ENCODE data around the gene NPAS3.

Gene NPAS3

GRCh38 chr14:33490555-33490954, 551.9 kb downstream of the NPAS3 start:
- DNase-seq: no peak

- no peak for DNase-seq
Observed at GRCh38 chr14:33491112-33491511, 552.4 kb downstream of the NPAS3 start.

- no peak for DNase-seq
Observed at GRCh38 chr14:33492491-33492890, 553.8 kb downstream of the NPAS3 start.

GRCh38 chr14:33493266-33493665, 554.6 kb downstream of the NPAS3 start:
- no peak for DNase-seq

GRCh38 chr14:33493990-33494389, 555.3 kb downstream of the NPAS3 start:
- no peak for DNase-seq

DNA sequence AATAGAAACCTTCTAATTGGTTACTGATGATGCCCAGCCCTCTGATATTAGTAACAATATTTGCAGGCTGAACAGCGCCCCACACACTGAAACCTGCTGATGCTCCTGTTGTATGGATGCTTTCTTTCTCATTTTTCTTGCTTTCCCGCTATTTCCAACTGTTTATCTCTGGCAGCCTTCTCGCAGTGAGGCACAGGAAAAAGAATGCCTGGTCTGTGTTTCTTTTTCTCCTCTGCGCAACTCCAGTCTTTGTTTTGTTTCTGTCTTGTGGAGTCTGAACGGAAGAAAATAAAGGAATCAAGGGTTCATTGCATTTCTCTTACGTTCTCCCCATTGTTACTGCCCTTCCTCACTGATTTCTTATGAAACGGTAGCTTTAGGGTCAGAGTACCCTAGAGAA, 561.0 kb downstream of the NPAS3 start:
- no peak for DNase-seq

- DNase-seq: no peak
Observed at GRCh38 chr14:33504246-33505099, 565.8 kb downstream of the NPAS3 start.

- DNase-seq: no peak
Observed at GRCh38 chr14:33505266-33505962, 566.7 kb downstream of the NPAS3 start.

DNA sequence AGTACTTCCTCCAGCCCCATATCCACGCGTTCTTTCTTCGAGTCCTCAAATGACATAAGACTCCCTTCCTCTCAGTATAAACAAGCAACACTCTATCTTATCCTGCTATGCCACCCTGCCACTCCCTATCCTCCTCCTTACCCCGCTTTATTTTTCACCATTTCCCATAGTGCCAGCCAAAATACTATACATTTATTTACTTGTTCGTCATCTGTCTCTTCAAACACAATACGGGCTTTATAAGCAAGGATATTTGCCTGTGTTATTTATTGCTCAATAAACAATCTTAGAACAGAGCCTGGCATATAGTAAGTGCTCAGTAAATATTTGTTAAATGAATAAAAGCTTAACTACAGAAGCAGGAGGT, 567.3 kb downstream of the NPAS3 start:
- DNase-seq: no peak

DNA sequence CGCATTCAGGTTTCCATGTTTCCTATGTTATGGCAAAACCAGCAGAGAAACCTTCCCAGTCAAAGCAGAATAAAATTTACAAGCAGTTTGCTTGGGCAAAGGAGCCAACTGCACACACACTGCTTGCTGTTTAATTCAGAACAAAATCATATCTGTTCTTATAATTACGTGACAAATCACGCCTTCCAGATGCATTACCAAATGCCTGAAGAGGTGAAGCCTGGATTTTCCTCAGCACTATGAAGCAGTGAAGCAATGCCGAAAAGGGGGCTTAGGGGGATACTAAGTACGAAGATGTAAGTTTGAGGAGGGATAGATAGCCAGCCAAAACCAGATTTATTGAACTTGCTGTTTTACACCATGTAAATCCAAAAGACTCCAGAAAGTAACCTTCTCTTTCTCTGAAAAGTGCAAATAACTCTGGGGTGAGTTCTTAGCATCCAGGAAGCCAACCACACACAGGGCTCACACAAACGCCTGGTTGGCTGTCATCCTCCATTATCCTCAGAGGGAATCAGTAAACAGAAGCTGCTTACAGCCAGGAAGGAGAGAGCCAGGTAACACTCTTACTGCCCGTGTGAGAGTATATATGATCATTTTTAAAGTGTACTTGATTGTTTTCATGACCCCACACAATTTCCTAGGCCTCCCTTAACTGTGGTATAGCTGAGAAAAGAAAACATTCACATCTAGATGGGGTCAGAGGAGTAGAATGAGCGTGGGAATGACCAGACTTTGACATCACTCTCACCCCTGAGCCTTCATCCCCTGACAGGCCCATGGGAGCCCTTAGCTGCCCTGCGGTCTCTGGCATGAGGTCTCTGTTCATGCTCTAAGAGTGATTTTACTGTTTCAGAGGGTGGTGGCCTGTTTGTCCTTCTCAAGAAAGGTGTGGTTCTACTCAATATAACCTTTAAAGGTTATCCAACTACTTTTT, 569.7 kb downstream of the NPAS3 start:
- no peak for DNase-seq

- DNase-seq: no peak
Observed at GRCh38 chr14:33509454-33509853, 570.8 kb downstream of the NPAS3 start.

DNA sequence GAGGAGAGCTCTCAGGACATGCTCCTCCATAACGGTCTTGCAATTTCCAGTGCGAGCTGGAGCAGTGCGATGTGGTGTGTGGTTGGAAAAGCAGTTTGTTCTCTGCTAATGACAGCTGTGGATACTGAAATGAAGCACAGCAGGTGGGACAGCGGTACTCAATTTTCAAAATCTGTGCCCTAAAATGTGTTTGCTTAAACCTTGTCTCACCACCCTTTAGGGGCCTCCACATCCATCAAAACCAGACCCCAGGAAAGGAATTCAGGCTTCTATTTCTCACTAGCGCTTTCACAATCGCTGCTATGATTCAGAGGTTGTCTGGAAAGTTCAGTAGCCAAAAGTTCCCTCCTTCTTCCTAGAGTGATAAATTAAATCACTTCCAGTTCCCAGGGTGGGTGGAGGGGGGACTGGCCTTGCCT, 571.4 kb downstream of the NPAS3 start:
- peak; percentile 45 for DNase-seq

DNA sequence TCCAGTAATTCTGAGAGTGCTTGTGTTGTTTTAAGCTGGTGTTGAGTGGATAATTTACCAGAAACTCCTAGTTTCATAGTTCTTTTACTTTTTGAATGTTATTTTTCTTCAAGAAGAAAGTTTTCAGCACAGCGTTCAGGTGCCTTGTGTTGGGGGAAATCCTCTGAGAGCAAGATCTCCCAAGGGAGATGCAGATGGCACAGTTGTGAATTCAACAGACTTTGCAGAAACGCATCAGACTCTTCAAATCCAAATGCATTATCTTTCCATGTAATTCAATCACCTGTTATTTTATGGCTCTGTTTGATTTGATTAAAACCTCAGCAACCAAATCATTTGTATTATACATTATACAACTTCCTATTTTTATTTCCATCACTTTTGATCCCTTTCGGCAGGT, 572.3 kb downstream of the NPAS3 start:
- DNase-seq: no peak

GRCh38 chr14:33511851-33512640, 573.4 kb downstream of the NPAS3 start:
- no peak for DNase-seq

DNA sequence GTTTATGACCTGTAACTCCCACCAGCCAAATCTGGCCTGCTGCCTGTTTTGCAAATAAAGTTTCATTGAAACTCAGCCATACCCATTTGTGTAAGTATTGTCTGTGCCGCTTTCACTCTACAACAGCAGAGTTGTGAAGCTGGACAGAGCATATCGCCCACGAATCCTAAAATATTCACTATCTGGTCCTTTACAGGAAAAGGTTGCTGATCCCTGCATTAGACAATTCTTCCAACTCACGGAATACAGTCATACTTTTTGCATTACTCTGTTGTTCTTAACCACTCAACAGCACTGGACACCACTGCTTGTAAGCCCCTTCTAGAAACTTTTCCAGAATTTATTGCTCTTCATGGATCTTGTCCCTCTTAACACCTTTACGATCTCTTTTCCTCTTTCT, 576.8 kb downstream of the NPAS3 start:
- DNase-seq: no peak

- no peak for DNase-seq
Observed at GRCh38 chr14:33515899-33516298, 577.2 kb downstream of the NPAS3 start.

DNA sequence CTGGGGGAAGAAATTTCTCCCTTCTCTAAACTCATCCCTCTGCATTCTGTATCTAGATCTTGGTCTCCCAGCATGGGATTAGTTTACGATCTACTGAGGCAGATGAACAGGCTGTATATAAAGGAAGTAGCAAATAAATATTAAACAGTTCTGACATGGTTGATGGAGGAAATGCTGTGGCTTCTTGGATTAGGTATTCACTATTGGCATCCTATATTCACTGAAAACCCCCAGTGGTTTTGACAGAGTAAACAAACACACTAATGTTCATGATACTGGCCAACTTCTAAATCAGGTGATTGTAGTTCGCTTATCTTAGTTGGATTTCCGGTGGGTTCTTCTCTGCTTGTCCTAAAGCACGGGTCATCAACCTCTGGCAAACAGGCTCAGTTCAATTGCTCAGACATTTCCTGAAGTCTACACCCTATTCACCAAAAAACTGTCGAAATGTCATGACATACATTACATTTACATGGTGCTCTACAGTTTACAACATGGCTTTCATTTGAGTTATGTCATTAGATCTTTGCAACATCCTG, 578.3 kb downstream of the NPAS3 start:
- DNase-seq: no peak

- DNase-seq: no peak
Observed at GRCh38 chr14:33521192-33521591, 582.5 kb downstream of the NPAS3 start.

GRCh38 chr14:33524244-33524643, 585.6 kb downstream of the NPAS3 start:
- DNase-seq: no peak

DNA sequence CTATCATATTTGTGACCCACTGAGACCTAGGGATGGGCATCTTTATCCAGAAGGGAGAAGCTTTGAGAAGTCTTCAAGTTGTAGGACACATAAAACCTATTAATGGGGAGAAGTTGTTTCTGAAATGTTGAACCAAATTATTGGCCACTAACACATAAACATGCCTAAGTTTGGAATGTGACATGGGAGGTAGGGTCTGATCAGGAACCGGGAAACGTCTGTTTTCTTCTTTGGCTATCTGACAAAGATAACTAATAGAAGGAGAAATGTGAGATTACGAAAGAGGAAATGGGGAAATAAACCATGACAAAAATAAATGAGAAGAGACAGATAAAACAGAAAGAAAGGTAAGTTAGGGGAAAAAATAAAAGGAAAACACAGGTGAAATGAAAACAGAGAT, 586.9 kb downstream of the NPAS3 start:
- DNase-seq: no peak

- no peak for DNase-seq
Observed at GRCh38 chr14:33527023-33527634, 588.5 kb downstream of the NPAS3 start.

DNA sequence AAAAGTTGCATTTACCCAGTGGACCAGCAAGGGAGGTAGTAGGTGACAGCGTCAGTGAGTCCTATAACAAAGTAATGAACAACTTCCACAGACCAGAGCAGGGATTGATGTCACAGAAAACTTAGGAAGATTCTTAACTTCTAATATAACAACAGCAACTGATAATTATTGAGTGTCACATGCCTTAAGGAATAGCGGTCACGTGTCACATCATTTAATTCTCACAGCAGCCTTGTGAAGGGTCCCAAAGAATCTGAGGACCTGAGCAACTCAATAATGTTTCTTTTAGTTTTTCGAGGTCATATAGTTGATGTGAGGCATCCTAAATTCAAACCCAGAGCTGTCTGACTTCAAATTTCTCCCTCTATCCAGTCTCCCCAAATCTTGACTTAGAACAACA, 590.0 kb downstream of the NPAS3 start:
- DNase-seq: no peak
